Inflammatory macrophage treated with lipopolysaccharide for 4 hours (primary cell): ENCODE results near the gene RABEP2.
"Not testable (repeated sequence)": the region's sequence is repeated elsewhere in the genome, so short reads cannot be mapped to it uniquely, and the experiment has no call there.

ENCODE experiments used
- DNase-seq: peaks from one replicate; pipeline ENCODE4 v3.0.0-alpha.2; 2020

The RABEP2 gene

DNA sequence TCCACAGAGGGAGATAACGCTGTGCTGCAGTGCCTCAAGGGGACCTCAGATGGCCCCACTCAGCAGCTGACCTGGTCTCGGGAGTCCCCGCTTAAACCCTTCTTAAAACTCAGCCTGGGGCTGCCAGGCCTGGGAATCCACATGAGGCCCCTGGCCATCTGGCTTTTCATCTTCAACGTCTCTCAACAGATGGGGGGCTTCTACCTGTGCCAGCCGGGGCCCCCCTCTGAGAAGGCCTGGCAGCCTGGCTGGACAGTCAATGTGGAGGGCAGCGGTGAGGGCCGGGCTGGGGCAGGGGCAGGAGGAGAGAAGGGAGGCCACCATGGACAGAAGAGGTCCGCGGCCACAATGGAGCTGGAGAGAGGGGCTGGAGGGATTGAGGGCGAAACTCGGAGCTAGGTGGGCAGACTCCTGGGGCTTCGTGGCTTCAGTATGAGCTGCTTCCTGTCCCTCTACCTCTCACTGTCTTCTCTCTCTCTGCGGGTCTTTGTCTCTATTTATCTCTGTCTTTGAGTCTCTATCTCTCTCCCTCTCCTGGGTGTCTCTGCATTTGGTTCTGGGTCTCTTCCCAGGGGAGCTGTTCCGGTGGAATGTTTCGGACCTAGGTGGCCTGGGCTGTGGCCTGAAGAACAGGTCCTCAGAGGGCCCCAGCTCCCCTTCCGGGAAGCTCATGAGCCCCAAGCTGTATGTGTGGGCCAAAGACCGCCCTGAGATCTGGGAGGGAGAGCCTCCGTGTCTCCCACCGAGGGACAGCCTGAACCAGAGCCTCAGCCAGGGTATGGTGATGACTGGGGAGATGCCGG is 7.5 kb upstream of the RABEP2 start:
- DNase-seq: no peak

GRCh38 chr16:28931801-28932225 is 6.8 kb upstream of the RABEP2 start, which contains the start of gene CD19:
CD19 (plus strand) TSS chr16:28931971; CDS start chr16:28932001, 30 bp downstream.
- no peak for DNase-seq

DNA sequence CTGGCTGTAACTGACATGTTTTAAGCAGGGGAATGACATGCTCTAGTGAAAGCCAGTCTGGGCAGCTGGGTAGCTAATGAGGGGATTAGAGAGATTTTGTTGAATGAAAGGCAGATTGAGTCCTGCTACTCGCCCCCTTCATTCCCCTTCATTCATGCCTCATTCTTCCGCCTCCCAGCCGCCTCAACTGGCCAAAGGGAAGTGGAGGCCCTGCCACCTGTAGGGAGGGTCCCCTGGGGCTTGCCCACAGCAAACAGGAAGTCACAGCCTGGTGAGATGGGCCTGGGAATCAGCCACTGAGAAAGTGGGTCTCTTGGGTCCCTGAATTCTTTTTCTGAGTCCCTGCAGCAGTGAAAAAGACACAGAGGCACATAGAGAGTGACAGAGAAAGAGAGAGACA is 5.6 kb upstream of the RABEP2 start:
- DNase-seq: no peak

GRCh38 chr16:28930203-28930602 is 5.2 kb upstream of the RABEP2 start:
- no peak for DNase-seq

DNA sequence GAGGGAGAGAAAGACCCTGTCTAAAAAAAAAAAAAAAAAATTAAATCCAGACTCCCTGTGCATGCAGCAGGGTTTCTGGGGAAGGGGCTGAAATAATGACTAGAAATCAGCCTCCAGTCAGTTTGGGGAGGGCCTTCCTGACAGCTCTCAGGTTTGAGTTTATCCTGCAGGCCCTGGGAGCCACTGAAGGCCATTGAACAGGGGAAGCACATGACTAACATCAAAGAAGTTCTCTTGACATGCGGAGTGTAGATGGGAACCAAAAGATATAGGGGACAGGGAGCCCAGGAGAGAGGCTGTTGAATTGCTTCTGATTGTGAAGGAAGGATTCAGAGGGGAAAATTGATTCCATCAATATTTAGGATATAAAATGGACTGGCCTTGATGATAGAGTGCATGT is 2.8 kb upstream of the RABEP2 start:
- no peak for DNase-seq

GRCh38 chr16:28926284-28926683 is 1.2 kb upstream of the RABEP2 start:
- not testable (repeated sequence) for DNase-seq

DNA sequence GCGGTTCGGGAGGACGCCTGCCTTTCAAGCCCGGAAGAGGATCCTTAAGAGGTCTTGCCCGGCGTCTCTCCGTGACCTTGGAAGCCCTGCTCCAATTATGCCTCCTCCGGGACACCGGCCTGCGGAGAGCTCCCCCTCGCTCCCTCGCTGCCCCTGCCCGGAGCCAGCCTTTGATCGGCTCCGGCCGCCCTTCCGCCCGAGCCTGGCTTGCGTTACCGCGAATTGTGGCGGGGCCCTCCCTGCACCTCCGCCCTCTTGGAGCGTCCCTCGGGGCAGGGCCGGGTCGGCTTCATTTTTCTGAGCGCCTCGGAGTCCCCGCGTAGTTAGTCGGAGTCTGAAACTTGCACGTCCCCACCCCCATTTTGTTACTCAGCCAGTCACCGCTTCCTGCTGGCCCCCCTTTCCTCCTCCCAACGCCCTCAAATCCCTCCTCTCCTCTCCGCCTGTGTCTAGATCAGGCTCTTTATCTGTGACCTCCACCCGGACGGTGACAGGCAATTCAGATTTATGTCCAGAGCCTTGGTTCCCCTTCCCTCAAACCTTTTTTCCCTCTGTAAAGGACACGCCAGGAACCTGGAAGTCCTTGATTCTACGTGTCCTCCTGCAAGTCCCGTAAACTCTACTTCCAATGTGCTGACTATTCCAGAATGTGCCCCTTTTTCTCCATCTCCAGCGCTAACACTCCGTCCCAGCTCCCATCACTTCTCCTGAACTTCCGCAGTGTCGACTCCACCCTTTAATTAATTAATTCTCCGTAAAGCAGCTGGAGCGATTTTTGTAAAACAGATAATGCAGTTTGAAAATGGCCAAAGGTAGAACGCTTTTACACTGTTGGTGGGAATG is 569 bp upstream of the RABEP2 start:
- DNase-seq: peak; percentile 76

GRCh38 chr16:28924399-28924761 is 658 bp downstream of the RABEP2 start:
- DNase-seq: no peak

DNA sequence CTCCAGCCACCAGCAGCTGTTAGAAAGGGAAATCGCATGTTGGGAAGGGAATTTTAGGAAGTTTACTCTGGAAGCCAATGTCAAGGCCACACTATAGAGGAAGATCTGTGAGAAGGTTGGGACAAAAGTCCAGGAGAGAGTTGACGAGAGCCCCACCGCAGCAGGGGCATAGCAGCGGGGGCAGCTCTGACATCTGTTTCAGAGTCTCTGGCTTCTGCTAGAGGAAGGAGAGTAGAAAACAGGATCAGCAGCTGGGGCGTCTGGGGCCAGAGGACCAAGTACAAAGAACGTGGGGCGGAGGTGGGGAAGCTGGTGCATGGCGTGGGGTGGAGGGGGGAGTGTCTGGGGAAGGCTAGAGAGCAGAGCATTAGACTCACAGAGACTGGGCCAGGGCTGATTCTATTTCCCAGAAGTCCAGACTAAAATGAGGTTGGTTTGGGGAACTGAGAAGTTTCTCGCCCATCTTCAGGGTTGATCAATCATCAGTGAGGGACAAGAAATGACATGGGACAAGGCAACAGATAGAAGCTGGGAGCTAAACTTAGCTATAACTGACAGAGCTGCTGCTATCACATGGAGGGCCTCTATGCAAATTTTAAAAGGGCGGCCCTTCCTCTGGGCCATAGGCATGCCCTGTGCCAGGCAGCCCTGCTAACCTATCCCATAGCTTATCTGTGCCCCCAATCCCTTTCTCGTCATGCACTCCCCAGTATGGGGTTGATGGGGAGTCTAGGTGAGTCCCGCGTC is 1.2 kb downstream of the RABEP2 start:
- peak; percentile 78 for DNase-seq

DNA sequence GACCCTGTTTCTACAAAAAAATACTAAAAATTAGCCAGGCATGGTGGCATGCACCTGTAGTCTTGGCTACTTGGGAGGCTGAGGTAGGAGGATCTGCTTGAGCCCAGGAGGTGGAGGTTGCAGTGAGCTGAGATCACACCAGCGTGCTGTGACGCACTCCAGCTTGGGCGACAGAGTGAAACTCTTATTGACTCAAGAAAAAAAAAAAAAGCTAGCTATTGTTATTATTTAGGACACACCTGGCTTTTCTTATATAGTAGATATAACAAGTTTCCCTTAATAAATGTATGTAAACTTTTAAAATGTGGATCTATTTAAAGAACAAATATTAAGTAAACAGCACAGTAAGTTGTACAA is 1.8 kb downstream of the RABEP2 start:
- DNase-seq: no peak

DNA sequence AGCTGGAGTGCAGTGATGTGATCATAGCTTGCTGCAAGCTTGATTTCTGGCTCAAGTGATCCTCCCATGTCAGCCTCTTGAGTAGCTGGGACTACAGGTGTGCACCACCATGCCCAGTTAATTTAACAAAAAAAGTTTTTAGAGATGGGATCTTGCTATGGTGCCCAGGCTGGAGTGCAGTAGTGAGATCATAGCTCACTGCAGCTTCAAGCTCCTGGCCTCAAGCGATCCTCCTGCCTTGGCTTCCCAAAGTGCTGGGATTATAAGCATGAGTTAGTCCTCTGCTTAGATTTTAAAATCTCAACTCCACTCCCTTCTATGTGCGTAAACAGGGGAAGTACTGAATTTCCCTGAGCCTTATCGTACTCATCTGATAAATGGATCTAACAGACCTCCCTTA is 6.3 kb downstream of the RABEP2 start:
- no peak for DNase-seq

- DNase-seq: no peak
Measured at GRCh38 chr16:28917095-28917494, 7.9 kb downstream of the RABEP2 start.

GRCh38 chr16:28915181-28915580 is 9.9 kb downstream of the RABEP2 start:
- no peak for DNase-seq

- DNase-seq: no peak
Measured at GRCh38 chr16:28913946-28914724, 10.9 kb downstream of the RABEP2 start.

DNA sequence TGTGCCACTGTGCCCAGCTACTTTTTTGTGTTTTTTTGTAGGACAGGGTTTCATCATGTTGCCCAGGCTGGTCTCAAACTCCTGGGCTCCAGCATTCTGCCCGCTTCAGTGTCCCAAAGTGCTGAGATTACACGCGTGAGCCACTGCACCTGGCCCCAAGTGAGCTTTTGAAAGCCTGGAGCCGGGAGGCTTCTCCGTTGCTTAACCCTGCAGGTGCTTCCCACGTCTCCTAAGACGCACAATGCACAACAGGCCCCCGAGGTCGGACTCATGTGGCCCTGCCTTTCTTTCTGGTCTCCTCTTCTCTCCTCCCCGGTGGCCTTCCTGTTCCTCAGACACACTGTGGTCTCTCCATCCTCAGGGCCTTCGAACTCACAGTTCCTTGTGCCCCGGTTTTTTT is 12.5 kb downstream of the RABEP2 start:
- DNase-seq: no peak

GRCh38 chr16:28910086-28911031 is 14.7 kb downstream of the RABEP2 start:
- no peak for DNase-seq

GRCh38 chr16:28905800-28906372 is 19.2 kb downstream of the RABEP2 start:
- DNase-seq: no peak

- no peak for DNase-seq
Measured at GRCh38 chr16:28905229-28905754, 19.7 kb downstream of the RABEP2 start.

DNA sequence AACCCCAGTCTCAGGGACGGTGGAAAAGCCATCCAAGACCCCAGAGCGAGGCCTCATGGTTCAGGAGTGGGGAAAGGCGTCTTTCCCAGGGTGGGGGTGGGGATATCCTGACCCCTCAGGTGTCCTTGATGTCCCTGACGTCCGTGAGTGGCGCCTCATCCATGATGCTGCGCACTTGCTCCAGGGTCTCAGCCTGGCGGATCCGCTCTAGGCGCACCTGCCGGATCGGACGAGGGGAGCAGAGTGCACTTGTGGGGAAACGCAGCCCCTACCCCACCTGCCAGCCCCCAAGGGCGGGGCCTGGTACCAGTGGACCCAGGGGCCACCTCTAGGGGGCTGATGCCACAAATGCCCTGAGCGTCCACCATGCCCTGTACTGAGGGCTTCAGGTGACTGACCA is 20.2 kb downstream of the RABEP2 start:
- no peak for DNase-seq

DNA sequence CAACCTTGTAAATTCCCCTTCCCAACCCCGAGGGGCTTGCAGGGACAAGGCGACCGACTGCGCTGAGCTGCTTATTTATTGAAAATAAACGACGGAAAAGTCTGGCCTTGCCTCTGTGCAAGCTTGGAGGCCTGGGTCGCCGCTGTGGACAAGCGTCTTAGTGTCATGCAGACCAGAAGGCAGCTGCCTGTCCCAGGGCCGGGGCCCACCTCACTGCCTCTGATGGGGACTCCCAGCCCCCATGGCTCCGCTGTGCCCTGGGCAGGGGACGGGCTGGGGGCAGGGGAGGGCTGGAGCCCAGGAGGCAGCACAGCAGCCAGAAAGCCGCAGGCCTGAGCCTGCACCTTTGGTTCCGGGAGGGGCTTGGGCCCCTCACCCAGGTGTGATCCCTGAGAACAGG is 20.7 kb downstream of the RABEP2 start:
- DNase-seq: no peak
